Measurements from ENCODE around the gene TMEM132D.
"Not testable (repeated sequence)": the region's sequence is repeated elsewhere in the genome, so short reads cannot be mapped to it uniquely, and the experiment has no call there.

Gene TMEM132D

DNA sequence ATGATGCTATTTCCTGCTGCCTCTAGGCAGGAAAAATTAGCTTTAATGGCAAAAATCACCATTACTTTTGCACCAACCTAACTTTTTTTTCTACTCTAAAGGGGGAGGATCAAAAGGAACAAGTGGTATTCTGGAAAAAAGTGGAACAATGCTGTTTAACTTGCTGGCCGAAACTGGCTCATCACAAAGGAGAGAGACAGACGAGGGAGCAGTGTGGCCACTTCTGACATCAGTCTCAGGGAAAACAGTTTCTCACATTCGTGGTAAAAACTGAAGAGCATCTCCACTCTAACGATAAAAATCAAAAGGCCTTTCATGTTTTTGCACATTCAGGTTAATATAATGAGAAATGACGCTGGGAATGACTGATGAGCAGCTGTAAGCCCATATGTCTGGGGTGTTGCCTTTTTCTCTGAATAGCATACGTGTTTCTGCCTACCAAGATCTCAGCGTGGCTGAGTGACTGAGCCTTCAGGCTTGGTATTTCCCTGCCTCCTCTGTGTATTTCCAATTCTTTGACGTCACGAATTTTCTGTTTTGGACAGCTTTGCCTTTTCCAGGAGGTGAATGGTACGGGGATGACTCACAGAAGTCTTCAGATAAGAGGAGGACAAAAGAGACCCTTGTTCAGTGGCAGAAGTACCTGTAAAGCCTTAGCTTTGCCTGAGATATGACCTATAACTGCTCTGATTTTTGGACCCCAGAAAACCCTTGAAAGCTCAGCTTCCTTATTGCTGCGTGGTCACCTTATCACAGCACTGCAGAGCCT, 691.8 kb downstream of the TMEM132D start:
- no peak for DNase-seq

DNA sequence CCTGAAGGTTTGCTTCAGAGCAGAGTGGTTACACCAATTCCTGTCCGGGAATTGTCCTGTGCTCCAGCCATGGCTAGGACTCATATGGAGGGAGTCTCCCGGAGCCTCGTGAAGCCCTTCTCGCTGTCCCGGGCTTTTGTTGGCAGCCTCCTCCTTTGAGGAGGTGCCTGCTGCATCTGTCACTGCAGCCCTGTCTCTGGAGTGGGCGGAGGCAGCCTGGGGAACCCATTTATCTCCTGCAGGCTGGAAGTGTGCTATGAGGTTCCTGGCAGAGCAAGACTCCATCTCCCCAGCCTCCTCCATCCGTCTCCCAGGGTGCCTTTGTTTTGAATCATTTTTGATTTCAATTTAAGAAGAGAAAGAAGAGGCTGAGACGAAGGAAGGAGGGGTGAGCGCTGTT, 695.3 kb downstream of the TMEM132D start:
- no peak for DNase-seq

DNA sequence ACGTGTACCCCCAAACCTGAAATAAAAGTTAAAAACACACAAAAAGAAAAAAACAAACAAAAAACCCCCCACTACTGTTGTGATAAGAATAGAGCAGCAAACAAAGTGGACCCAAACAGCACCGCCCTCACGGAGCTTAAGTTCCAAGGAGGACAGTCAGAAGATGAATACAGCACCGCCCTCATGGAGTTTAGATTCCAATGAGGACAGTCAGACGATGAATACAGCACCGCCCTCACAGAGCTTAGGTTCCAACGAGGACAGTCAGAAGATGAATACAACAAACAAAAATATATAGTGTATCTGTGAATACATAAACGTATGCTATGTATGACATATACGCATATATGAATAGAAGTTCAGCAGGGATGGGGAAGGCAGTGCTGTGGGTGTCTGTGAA, 696.7 kb downstream of the TMEM132D start:
- no peak for DNase-seq

DNA sequence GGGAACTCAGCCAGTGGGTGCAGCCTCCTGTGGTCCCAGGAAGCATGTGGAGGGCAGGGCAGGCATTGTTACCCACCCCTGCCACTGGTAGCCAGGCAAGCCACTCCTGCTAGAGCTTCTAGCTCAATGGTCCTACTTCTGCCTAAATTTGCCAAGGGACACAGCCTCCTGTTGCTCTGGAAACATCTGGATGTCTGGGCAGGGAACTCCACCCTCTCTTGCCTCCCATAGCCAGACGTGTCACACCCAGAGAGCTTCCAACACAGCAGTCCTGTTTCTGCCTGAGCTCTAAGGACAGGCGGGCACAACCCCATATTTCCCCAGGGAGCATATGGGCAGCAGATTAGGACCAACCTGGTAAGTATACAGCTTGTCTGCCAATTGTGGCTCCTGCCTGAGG, 700.4 kb downstream of the TMEM132D start:
- DNase-seq: no peak

DNA sequence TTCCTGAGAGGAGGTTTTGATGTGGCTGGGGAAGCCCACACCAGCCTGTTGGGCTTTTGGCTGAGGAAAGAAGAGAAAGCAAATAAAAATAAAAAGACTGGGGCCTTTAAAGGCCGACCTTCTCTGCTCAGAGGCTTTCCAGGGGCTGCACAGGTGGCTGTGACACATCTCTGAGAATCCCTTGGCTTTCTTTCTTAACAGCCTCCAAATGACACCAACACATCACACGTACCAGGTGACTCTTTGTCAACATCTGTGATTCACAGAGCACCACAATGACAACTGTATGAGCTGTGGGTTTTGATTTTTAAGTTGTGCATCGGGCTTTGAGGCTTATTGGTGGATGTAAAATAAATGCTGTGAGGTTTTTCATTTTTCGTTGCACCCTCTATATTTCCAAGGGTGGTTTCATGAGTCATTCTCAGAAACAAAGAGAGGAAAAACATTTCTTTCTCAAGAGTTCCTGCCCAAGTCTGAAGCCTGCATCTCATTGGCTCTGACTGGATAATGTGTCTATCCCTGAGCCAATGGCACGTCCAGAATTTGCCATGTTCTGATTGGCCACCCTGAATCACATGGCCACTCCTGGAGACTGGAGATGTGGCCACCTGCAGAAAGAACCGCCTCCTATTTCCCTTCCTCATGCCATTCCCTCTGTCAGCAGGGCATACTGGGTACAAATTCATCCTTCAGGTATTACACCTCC, 701.6 kb downstream of the TMEM132D start:
- no peak for DNase-seq

DNA sequence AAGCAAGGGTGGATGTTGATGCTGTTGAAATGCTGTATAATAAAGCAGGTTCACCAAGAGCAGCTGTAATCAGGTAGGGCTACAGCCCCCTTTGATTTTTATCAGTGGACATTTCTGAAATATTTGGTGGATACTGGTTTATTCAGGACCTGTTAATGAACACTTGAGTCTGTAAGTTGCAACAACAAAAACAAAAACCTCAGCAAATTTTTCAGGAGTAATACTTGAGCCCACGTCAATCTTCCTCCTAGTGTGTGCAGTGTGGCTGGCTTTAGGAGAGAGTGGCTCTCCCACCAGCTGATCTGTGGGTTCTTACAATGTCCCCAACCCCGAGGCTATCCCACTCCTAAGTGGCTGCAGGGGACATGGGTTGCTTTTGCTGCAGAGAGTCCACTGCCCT, 702.8 kb downstream of the TMEM132D start:
- no peak for DNase-seq

DNA sequence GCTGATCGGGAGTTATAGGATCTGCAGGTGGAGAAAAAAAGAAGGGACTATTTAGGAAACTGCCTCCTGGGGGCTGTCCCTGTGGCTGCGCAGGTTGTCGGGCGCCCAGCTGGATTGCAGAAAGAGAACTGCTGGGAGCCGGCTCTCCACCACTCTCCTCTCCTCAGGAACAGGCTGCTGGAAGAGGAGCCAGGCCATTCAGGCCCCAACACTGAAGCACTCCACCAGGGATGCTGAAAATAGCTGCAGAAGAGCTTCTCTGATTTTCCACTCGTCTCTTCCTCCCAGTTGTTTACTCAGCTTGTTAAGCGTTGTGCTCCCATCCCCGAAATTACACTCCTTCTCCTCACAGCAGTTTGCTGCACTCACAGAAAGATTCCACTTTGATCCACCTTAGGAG, 703.2 kb downstream of the TMEM132D start:
- DNase-seq: no peak

DNA sequence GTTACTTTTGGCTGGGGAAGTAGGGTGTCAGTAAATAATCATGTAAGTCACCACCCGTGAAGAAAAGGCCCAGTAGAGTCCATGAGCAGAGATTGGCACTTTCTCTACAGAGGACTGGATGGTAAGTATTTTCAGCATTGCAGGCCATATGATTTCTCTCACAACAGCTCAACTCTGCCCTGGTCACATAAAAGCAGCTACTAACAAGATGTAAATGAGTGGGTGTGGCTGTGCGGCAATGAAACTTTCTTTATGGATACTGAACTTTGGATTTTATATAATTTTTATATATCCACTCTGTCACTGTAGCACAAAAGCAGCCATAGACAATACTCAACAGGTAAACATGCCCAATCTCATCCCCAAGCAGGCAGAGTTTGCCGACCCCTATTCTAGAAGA, 706.9 kb downstream of the TMEM132D start:
- DNase-seq: no peak

DNA sequence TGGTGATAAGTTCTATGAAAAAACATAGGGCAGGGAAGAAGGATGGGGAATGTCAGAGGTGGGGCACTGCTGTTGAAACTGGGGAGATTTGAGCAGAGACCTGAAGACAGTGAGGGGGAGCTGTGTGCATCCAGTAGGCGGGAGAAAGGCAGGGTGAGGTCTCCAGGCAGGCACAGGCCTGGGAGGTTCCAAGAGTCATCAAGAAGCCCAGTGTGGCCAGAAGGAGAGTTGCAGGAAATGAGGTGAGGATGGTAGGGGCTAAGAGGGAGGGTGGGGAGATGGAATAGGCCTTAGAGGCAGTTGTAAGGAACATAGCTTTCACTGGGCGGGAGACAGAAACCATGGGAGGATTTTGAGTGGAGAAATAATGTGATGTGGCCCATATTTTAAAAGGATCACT, 708.7 kb downstream of the TMEM132D start:
- DNase-seq: no peak

DNA sequence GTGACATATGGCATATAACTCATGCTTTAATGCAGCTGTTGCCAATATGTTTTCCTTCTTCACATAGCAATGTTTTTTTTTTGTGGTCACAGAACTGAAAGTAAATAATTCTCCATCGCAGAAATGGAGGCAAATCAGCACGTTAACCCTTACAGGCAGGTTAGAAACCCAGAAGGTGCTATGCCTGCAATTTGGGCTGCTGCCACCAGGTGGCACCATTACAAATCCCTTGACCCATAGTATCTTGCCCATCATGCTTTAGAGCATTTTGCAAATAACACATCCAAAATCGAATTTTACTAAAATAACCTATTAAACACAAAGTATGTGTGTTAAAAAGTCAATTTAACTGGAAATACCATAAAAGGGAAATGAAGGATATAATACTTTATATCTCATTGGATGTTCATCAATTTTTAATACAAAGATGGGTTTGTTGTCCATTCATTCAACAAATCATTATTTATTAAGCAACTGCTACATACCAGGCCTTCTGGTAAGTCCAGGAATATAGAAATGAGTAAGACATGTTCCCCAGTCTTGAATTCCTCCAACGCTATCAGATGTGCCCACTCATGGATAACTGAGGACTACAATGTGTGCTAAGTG, 710.5 kb downstream of the TMEM132D start:
- DNase-seq: peak in 1 of 2 experiments; percentile 11

DNA sequence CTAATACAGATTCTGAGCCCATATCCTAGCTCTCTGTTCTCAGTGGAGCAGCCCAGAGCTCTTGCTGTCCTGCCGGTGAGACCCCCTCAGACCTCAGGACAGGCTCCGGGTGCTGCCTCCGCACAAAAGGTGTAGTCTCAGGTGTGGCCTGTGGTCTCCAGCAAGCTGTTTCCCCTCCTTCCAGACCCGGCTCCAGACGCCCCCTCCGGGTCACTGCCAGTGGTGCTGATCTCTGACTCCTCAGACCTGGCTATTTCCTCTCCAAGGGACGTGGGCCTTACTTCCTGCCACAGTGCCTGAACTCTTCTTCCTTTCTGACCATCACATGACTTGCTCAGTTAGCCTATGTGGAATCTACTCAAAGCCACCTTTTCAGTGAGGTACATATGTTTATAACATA, 713.0 kb downstream of the TMEM132D start:
- no peak for DNase-seq

DNA sequence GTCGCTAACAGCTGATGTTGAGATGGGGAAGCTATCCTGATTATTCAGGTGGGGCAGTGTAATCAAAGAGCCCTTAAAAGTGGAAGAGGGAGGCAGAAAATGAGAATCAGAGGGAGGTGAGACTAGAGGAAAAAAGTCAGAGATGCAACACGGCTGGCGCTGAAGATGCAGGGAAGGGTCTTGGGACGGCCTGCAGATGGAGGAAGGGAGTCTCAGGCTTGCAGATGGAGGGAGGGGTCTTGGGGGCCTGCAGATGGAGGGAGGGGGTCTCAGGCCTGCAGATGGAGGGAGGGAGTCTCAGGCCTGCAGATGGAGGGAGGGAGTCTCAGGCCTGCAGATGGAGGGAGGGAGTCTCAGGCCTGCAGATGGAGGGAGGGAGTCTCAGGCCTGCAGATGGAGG, 713.9 kb downstream of the TMEM132D start:
- DNase-seq: not testable (repeated sequence)

DNA sequence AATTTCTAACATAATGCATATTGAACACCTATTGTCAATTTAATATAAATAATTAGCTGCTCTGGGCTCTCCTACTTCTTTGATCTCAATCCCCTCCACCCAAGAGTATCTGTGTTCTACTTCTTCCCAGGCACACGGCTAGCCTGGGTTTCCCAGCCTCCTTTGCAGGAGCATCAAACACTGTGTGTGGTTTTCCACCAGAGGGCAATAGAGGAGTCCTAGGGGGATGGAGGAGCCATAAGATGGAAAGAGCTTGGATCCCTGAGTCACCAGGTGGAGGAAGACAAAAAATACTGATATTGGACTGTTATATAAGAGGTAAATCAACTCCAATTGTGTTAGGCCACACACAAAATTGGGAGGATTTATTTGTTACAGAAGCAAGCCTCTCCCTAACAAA, 716.9 kb downstream of the TMEM132D start:
- no peak for DNase-seq

DNA sequence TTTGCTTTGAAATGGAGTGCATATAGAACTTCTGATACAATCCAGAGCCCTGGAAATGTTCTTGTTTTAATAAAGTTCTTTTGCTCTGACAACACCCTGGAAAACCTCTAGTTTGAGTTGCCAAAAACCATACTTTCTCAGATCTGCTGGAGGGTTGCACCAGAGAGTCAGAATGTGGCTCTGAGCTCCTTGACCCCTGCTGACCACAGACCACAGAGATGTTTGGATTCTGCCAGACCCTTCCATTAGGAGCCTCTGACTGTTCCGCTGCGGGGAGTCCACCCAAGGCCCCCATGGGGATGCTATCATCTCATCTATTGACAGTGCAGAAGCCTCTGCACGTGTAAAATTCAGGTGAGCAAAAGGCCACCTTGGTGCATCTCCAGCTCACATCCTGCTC, 718.0 kb downstream of the TMEM132D start:
- no peak for DNase-seq

DNA sequence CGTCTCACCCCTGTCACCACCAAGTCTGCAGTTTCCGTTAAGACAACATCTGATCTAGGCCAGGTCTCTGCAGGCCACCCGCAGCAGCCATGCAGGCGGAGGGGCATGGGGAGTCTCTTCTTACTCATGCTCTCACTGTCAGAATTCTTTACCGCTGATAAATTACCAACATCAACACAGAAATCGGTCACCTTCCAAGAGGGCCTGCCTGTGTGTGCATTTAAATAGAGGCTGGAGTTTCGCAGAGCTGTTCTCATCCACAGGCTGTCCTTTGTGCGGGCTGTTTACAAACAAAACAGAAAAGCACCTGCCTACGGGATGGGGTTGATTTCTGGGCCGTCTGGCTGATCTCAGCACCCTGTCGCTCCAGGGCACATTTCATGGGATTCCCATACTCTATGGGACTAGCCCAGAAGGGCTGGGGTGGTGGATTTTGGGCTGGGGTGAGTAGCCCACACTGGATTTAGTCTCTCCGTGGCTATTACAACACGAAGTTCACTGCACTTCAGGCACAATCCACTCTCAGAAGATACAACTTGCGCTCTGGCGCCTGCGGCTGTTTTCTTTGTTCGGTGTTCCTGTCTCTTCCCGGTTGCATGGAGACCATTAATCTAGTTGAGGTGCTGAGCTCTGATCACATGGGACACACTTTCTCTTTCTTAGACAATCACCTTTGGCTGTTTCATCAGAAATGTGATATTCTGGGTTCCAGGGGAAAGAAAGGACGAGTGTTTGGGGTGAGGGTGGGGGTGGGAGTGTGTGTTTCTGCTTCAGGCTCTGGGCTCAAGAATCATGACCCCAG, 719.5 kb downstream of the TMEM132D start:
- DNase-seq: no peak

DNA sequence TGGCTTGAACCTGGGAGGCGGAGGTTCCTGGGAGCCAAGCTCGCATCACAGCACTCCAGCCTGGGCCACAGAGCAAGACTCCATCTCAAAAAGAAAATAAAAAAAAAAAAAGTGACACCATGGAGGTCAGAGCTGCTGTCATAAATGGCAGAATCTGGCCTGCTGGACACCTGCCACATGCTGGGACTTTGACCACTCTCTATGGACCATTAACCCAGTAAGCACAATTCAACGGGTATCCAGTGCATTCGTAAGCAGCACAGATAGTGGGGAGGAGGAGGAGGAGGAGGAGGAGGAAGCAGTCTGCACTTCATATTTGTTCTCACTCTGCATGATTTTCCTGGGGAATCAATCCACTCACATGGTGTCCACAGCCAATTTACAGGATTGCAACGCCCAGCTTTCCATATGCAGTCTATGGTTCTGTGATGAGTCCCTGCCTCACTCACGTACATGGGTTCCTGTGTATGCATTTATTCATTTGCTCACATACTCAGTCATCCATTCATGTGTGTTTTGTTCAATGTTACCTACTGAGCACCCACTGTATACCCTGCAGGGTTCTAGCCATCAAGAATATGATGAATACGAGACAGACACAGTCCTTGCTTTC, 723.8 kb downstream of the TMEM132D start:
- DNase-seq: no peak

DNA sequence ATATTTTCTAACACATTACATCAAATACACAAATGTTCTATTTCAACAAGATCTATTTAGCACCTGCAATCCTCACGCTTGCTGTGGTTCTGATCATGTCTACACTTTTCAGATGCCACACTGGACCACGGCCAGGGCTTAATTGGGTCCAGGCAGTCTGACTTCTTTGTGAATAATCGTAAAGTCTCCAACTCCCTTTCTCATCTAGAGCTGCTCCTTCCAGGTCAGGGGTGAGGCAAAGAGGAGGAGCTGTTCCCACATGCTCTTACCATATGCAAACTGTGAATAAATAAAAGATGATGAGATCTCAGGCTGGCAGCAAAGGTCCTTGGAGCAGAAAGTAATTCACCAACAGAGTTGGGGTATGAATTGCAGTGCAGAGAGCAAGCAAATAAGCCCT, 733.9 kb downstream of the TMEM132D start:
- DNase-seq: no peak

DNA sequence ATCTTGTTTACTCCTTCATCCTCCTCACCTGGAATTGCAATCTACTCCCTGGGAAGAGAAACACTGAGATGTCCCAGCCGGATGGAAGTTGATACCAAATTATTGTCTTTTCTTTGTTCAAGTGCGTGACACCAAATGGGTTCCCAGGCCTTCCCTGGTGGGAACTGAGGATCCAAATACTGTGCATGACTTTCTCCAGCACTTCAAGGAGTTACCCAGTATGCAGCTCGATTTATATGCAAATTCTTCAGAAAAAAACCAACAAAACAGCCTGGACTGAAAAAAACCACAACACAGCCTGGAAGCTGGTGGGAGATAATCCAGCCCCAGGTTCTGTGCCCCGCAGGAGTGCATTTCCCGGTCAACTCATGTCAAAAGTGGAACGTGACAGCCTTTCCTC, 740.0 kb downstream of the TMEM132D start:
- no peak for DNase-seq

DNA sequence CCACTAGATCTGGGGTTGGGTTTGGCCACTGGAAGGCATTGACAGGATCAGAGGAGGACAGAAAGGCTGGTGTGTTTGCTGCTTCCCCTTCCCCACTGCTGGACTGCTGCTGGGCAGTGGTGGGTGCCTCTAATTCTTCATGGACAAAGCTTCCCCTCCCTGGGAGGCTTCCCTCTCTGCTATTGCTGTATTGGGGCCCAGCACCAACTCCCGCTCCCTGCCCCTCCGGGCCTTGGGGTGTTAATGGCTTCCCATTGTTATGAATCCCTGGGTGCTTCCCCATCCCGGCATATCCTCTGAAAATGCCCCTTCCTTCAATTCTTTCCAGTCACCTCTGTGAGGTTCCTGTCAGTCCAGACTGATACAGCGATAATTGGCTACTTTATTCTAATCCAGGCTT, 740.4 kb downstream of the TMEM132D start:
- DNase-seq: no peak

DNA sequence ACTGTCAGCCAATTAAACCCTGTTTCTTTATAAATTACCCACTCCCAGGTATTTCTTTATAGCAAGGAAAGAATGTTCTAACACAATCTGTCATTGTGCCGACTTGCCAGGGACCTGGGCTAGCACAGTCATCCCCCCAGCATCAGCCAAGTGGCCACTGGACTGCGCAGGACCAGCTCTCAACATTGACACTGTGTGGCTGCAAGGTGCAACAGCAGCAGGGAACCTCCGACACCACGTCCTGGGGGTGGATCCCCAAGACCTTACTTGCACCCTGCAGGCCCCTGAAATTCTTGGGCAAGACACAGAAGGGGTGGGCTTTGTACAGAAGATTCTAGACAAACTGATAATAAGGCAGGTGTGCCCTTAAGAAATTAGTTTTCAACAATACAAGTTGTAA, 741.0 kb downstream of the TMEM132D start:
- DNase-seq: no peak

DNA sequence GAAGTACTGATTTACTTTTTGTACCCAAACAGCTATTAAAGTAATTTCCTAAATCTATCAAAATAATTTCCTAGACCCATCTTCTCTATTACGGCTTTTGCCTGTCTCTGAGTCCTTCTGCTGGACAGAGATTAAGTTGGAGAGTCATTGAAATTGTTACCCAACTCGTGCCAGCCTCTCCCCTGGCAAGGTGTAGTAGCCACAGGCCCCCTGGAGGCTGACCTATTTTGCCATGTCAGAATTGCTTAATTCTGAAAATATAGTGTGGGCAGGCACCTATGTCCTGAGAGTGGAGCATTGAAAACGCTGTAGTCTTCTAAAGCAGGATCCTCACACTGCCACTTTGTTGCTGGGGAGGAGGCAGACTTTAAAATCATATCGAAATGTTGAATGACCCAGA, 742.3 kb downstream of the TMEM132D start:
- no peak for DNase-seq

DNA sequence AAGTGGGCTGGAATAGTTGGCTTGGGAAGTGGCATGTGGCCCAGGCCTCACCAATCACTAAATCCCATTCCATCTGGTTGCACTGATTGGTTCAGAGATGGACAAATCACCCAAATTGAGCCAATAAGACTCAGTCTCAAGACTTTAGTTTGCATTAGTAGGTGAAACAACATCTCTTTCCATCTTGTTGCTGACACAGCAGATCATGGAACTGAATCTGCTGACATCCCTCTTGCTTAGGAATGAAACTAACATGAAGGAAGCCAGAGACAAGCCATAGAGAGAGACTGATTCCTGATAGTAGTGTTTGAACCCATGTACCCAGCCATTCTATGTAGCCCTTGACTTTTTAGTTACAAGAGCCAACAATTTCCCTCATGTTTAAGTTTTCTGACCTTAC, 743.5 kb downstream of the TMEM132D start:
- DNase-seq: no peak
